ENCODE measurements around the gene TDRKH.
"Not testable (repeated sequence)": the region's sequence is repeated elsewhere in the genome, so short reads cannot be mapped to it uniquely, and the experiment has no call there.

The TDRKH gene

GRCh38 chr1:151762941-151763921 lies 27.1 kb downstream of the TDRKH start, which contains the start of gene MRPL9:
Gene MRPL9, minus strand, starts transcription at chr1:151763496. Its CDS starts 17 bp downstream, at chr1:151763479.
- peak; percentile 77 for DNase-seq (ENCODE audit: low read depth)

DNA sequence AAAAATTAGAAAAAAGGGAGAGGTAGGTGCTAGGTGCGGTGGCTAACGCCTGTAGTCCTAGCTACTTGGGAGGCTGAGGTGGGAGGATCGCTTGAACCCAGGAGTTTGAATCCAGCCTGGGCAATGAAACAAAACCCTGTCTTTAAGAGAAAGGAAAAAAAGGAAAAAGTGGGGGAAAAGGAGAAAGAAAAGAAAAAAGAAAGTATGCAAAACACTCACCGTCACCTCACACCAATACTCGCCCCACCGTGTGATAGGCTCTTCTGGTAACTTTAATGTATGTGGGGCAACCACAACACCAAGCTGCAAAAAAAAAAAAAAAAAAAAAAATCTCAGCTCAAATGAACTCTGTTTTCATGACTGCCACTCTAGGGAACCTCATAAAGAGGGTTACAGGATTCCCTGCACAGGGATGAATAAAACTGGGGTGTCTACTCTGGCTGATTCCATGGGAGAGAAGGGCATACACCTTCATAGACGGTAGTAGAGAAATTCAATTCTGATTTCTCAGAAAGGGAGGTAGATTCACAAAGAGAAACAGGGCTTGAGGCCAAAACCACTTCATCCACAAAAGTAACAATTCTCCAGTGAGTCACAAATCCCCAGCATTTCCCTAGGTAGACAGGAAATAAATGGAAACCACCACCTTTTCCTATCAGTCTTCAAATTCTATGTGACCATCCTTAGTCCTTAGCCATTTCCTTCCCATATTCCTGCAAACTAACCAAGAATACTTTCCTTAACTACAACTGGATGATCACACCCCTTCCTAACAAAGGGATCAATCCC lies 29.5 kb downstream of the TDRKH start:
- no peak for DNase-seq (ENCODE audit: low read depth)

DNA sequence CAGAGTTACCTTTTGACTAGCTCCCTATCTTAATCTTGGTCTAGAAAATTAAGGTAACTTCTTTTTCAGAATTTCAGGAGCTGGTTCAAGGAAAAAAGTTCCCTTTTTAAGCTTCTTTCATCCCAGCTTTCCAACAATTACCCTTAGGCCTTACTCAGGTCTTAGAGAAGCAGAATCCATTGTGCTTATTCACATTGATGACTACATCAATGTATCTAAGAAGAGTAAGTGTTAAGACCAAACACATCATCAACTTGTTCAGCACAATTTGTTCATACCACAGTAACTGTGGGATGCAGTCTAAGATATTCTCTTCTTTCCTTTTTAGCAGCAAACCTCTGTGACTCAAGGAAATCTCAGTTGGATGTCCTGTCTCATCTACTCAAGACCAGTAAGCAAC lies 31.1 kb downstream of the TDRKH start:
- DNase-seq (ENCODE audit: low read depth): no peak

DNA sequence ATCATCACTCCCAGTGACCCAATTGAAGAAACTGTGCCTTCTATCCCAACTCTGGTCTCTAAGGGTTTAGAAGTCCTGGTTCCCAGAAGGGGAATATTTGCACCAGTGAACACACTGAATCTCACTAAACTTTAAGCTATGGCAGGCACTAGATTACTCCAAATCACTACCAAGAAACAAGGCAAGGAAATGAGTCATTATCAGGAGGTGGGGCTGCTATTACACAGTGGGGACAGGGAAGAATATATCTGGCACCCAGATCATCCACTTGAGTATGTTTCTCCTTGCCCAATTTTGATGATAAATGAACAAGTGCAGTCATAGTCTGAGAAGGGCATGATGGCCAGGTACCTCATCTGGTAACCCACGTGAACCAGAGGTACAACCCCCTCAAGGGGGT lies 34.0 kb downstream of the TDRKH start:
- no peak for DNase-seq (ENCODE audit: low read depth)

GRCh38 chr1:151741516-151741915 lies 48.8 kb downstream of the TDRKH start:
- no peak for DNase-seq (ENCODE audit: low read depth)

DNA sequence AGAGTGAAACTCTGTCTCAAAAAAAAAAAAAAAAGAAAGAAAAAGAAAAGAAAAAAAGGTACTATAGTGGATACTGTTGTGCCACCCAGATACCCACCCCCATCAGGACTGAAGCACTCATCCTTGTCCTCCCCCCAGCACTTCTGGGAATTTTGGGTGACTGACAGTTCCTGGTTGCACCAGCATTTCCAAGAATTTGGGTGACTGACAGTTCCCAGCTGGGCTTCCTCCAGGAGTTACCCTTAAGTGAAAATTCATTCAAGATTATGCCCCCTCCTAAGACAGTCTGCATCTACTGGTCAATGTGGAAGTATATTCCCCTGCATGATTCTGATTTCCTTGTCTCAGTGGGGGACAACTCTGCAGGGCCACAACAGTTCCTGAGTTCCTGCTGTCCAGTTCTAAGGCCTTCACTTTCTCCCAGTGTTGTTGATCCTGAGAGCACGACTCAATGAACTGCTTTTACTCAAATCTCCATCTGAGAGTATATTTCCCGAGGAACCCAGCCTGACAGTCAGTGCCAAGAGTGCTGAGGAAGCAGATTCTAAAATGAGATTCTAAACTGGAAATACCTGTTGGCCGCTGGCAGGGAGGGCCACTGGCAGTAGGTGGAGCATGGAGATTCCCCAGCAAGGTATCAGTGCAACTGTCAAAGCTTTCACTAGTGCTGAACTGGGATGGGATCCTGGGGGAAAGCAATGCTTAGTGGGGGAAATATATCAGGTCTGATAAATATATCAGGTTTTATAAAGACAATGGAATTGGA lies 50.5 kb downstream of the TDRKH start:
- no peak for DNase-seq (ENCODE audit: low read depth)

DNA sequence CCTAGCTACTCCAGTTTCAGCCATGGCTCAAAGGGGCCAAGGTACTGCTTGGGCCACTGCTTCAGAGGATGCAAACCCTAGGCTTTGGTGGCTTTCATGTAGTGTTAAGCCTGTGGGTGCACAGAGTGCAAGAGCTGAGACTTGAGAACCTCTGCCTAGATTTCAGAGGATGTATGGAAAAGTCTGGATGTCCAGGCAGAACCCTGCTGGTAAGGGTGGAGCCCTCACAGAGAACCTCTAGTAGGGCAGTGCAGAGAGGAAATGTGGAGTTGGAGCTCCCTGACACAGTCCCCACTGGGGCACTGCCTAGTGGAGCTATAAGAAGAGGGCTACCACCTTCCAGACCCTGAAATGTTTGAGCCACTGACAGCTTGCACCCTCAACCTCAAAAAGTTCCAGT lies 52.8 kb downstream of the TDRKH start:
- no peak for DNase-seq (ENCODE audit: low read depth)

GRCh38 chr1:151737026-151737425 lies 53.3 kb downstream of the TDRKH start:
- DNase-seq (ENCODE audit: low read depth): no peak

- DNase-seq (ENCODE audit: low read depth): not testable (repeated sequence)
These were observed 56.3 kb downstream of the TDRKH start for GRCh38 chr1:151733995-151734394.

- DNase-seq (ENCODE audit: low read depth): no peak
These were observed 57.2 kb downstream of the TDRKH start for GRCh38 chr1:151733126-151733525.

DNA sequence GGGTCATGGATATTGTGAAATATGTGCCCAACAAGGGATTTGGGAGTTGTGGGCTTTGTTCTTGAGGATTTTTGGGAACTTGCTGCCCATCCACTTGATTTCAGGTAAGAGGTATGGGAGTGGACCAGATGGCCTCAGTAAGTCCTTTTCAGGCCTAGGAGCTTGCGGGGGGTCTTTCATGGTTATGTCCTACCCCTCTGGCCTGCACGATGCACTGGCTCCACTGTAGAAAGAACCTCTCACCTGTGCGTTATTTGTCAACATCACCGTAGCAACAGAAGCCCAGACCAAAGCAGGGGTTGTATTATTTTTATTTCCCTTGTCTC lies 60.4 kb downstream of the TDRKH start:
- no peak for DNase-seq (ENCODE audit: low read depth)

- DNase-seq (ENCODE audit: low read depth): no peak
These were observed 60.9 kb downstream of the TDRKH start for GRCh38 chr1:151729157-151729965.

DNA sequence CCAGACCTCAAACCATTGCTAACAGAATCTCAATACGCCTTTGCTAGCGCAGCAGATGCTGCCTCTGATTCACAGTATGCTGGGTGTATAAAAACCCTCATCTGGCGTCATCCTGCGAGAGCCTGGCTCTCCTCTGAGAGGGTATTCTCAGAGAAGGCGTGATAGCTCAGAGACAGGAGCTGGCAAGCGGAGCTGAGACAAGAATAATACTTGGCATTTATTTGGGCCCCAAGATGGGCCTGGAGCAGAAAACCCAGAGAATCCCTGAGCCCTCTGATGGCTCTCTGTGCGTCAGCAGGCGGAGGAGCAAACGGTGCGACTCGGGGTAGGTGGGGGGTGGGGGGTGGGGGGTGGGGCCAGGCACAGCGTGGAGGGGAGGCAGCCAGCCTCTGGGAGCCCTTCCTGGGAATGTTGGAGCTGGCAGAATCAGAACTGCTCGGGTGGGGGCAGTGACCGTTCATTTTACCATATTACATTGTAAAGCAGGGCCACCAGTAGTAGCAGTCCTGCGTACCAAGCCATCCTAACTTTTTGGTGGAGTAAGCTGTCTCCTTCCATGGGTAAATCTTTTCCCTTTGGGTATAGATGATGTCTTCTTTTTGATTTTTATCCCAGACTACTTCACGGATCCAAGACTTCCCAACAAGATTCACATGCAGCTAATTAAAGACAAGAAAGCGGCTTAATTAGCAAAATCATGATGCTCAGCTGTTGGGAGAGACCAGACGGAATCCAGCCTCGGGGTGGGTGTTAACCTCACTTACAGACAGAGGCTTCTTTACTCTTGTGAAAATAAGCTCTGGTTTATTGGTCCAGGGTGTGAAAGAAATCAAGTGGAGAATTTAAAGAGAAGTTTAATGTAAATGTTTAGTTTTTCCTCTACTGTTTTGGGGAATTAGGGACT lies 61.9 kb downstream of the TDRKH start:
- DNase-seq (ENCODE audit: low read depth): no peak

- DNase-seq (ENCODE audit: low read depth): no peak
These were observed 66.5 kb downstream of the TDRKH start for GRCh38 chr1:151723726-151724370.

All from stimulated activated CD8-positive, alpha-beta memory T cell treated with anti-CD3 and anti-CD28 coated beads, Interleukin-4, amount 100 ng/mL, for 24 hours (primary cell).